Activated CD8-positive, alpha-beta memory T cell treated with anti-CD3 and anti-CD28 coated beads for 1 hour (primary cell): Measurements from ENCODE around the gene MTA3.

Source experiments
- DNase-seq, 2 donors: peaks; one replicate each; pipeline ENCODE4 v3.0.0-alpha.2; 2020; ENCODE audit warnings: low read depth in 1 of 2; ENCODE audit errors: extremely low read depth in 1 of 2

Gene MTA3

GRCh38 chr2:42658306-42658705 is 89.9 kb downstream of the MTA3 start:
- DNase-seq, result no peak

- no peak for DNase-seq
Measured at GRCh38 chr2:42659609-42660008, 91.2 kb downstream of the MTA3 start.

GRCh38 chr2:42663106-42663780 is 94.8 kb downstream of the MTA3 start:
- DNase-seq, result peak; percentile 23 to 28

GRCh38 chr2:42663828-42664227 is 95.4 kb downstream of the MTA3 start:
- DNase-seq, result no peak

- DNase-seq, result no peak
Measured at GRCh38 chr2:42673989-42674579, 105.7 kb downstream of the MTA3 start.

DNA sequence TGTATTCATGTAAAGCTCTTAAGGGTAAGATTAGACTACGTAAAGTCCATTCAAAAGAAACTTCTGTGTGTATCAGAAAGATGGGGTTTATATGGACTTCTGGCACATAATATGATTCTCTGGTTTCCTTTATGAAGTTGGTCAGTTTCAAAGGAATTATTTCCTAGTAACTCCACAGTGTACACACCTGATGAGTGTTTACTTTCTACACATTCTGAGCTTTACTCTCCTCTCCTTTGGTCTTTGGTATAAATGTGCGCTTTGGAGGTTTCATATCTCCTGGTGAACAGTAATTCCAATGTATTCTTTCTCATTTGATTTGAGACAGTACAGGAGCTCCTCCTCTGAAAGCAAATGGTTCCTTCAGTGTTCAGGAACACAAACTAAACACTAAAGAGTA is 107.4 kb downstream of the MTA3 start:
- no peak for DNase-seq

GRCh38 chr2:42685303-42685702 is 116.9 kb downstream of the MTA3 start:
- DNase-seq, result no peak

DNA sequence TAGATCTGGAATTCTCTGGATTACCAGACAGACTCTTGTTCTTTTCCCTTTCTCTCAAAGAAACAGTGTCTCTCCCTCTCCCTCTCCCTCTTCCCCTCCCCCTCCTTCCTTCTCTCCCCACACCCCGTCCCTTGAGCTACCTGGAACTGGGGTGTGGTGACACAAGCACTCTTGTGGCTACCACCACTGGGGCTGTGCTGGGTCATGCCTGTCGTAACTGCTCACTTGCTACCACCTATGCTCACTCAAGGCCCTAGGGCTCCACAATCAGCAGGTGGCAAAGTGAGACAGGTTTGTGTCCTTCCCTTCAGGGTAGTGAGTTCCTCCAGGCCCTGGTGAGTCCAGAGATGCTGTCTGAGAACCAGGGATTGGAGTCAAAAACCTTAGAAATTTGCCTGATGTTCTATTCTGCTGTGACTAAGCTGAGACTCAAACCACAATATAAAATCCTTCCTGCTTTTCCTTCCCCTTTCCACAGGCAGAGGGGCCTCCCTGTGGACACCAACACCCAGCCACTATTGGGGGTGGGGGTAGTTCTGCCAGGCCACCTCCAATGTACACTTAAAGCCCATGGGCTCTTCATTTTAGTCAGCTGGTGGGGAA is 124.7 kb downstream of the MTA3 start:
- DNase-seq, result no peak

GRCh38 chr2:42693688-42694479 is 125.5 kb downstream of the MTA3 start:
- DNase-seq, result no peak

- no peak for DNase-seq
Measured at GRCh38 chr2:42696987-42697386, 128.6 kb downstream of the MTA3 start.

GRCh38 chr2:42698940-42699339 is 130.5 kb downstream of the MTA3 start:
- no peak for DNase-seq

GRCh38 chr2:42706836-42707235 is 138.4 kb downstream of the MTA3 start:
- DNase-seq, result no peak

DNA sequence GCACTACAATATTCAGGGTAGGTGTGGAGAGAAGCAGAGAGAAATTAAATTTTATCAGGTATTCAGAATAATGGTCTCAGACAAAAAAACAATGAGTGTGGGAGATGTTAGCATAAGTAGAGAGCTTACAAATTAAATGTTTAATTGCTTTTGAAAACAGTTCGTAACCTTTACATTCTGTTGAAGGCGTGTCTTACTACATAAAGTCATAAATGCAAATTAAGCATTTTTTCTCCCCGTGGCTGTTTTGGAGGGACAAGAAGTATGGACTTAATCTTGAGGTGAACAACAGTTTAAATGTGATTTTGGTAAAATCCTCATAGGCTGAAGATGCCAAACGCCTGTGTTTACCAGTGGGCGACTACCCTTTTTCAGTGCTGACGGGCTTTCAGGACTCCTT is 139.7 kb downstream of the MTA3 start:
- no peak for DNase-seq

DNA sequence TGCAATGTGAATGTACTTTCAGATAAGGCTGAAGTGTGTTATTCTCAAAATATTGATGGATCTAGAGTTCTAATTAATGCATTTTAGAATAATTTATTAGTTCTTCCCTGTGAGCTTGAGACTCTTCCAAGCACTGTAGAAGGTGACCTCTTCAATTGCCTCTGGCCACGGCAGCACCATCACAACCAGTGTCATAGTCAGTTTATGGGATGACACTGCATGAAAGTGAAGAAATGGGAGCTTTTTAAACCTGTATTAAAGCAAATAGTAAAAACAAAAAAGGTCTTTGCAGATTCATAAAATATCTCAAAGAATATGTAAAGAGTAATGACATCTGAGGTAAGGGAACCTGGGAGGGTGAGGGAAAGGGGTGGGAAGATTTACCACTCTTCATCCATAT is 143.5 kb downstream of the MTA3 start:
- DNase-seq, result no peak

GRCh38 chr2:42712934-42713333 is 144.5 kb downstream of the MTA3 start:
- no peak for DNase-seq

DNA sequence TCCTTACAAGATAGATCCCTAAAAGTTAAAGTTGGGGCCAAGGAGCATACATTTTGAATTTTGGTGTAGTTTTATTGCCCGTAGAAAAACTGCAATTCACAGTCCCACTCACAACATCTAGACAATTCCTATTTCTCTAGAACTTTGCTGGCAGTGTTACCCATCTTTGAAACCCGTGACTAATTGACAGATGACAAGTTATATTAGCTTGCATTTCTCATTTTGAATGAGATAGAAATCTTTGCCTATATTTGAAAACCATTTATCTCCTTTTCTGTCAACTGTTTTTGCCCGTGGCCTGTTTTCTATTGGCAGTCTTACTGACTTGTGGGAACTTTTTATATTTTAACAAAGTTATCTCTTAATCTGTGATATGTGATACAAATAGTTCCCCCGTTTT is 145.5 kb downstream of the MTA3 start:
- no peak for DNase-seq

- DNase-seq, result no peak
Measured at GRCh38 chr2:42714686-42715085, 146.3 kb downstream of the MTA3 start.

GRCh38 chr2:42721898-42722297 is 153.5 kb downstream of the MTA3 start:
- DNase-seq, result no peak

DNA sequence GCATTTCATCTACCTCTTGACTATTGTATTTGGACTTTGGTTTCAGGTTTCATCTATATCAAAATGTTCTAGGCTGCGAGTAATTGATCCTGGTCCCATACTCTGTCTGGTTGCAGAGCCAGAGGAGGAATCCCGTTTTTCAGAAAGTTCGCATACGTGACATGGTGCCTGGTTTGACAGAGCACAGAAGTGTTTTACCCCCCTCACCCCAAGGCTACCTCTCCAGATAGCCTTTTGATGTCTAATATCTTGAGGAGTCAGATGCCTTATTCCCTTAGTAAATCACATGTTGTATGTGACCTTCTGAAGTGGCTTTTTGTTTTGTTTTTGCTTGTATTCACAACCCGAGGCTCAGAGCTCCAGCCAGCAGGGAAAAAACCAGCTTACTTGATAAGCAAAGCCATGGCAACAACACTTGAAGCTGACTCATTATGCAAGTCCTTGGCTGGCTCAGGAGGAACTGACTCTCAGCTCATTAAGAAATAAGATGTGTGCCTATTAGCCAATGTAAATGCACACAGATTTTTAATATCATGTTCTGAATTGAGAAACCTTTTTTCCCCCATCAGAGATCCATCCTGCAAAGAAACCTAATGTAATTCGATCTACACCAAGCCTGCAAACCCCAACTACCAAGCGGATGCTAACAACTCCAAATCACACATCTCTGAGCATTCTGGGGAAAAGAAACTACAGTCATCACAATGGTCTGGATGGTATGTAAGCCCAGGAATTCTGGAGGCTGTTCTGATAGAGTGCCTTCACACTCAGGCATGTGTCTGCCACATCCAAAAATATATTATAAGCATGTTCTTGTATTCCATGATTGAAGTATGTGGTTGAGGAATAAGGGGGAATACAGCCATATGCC is 154.1 kb downstream of the MTA3 start:
- DNase-seq, result no peak

DNA sequence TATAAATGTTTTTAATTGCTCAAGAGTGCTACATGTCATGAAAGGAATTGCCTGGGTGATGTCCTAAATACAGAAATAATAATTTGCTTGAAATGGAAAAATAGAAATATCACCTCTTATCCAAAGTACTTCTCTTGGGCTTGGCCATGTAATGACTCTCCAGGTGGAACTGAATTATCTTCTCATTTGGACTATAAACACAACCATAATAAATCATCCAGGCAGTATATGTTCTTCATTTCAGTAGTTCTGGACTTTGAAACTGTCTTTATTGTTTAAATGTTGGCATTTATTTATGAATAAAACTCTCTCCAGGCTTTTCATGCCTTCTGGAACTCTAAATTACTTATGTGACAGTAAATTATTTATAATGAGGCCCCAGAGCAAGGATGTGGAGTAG is 155.0 kb downstream of the MTA3 start:
- DNase-seq, result no peak

- no peak for DNase-seq
Measured at GRCh38 chr2:42724886-42725285, 156.5 kb downstream of the MTA3 start.
